Keratinocyte (primary cell): ENCODE data around the gene MYH15. TPM values are rescaled to one million over a fixed set of nuclear protein-coding genes. Genes with fewer than 3 reads are reported as not detected.
"Not testable (repeated sequence)": the region's sequence is repeated elsewhere in the genome, so short reads cannot be mapped to it uniquely, and the experiment has no call there.

Experiments used
- DNase-seq: peaks from one replicate; pipeline ENCODE4 v3.0.0-alpha.2; 2011; ENCODE audit warnings: low read depth, missing footprints, low spot score
- FAIRE-seq: peaks from 2 replicates; lab custom pipeline; 2011; peaks lifted over from hg19 to GRCh38; lab: Jason Lieb, UNC
- H2AFZ ChIP-seq: 2 replicates; pipeline ENCODE4 v1.6.0; 2012; ENCODE audit warnings: low read length, control low read depth, inconsistent platforms; ENCODE audit not compliant: control insufficient read depth
- H3K27ac ChIP-seq: 2 replicates; pipeline ENCODE4 v1.5.1; 2011; ENCODE audit warnings: low read length; ENCODE audit not compliant: control insufficient read depth, insufficient read depth
- H3K27me3 ChIP-seq: 3 replicates; pipeline ENCODE4 v1.6.0; 2011; ENCODE audit warnings: low read length; ENCODE audit not compliant: control insufficient read depth, insufficient read depth; ENCODE audit errors: extremely low read depth
- H3K36me3 ChIP-seq, 2 experiments: 2 replicates in 1 of 2; 3 replicates in 1 of 2; pipeline ENCODE4 v1.5.1; 2011; ENCODE audit warnings: low read length in 2 of 2, mild to moderate bottlenecking in 1 of 2; ENCODE audit not compliant: control insufficient read depth in 2 of 2, insufficient read depth in 2 of 2; ENCODE audit errors: extremely low read depth in 1 of 2
- H3K4me1 ChIP-seq: 3 replicates; pipeline ENCODE4 v1.5.1; 2011; ENCODE audit warnings: low read length; ENCODE audit not compliant: control insufficient read depth, insufficient read depth; ENCODE audit errors: extremely low read depth
- H3K4me2 ChIP-seq: 3 replicates; pipeline ENCODE4 v1.6.0; 2011; ENCODE audit warnings: low read depth, low read length; ENCODE audit not compliant: control insufficient read depth, insufficient read depth; ENCODE audit errors: extremely low read depth
- H3K4me3 ChIP-seq, 3 experiments: fragments of 200-600 bp in 1 of 3; sonication (generic) in 1 of 3; 2 replicates in 2 of 3; 3 replicates in 1 of 3; pipeline ENCODE4 v1.5.1; 2011 to 2016; ENCODE audit warnings: low read length in 3 of 3, mild to moderate bottlenecking in 3 of 3, control low read depth in 2 of 3, inconsistent platforms in 1 of 3, low read depth in 1 of 3, mixed read lengths in 1 of 3, mixed run types in 1 of 3, moderate library complexity in 1 of 3; ENCODE audit not compliant: control insufficient read depth in 2 of 3, insufficient read depth in 2 of 3; ENCODE audit errors: extremely low read depth in 1 of 3
- H3K79me2 ChIP-seq: 2 replicates; pipeline ENCODE4 v1.6.0; 2012; ENCODE audit warnings: low read length; ENCODE audit not compliant: control insufficient read depth, insufficient read depth
- H3K9ac ChIP-seq: 3 replicates; pipeline ENCODE4 v1.6.0; 2011; ENCODE audit warnings: low read length; ENCODE audit not compliant: control insufficient read depth, insufficient read depth; ENCODE audit errors: extremely low read depth
- H3K9me1 ChIP-seq: 3 replicates; pipeline ENCODE4 v1.6.0; 2011; ENCODE audit warnings: low read length; ENCODE audit not compliant: control insufficient read depth, insufficient read depth; ENCODE audit errors: extremely low read depth
- H3K9me3 ChIP-seq: 2 replicates; pipeline ENCODE4 v1.5.1; 2012; ENCODE audit warnings: low read depth, low read length; ENCODE audit not compliant: control insufficient read depth
- H4K20me1 ChIP-seq: 3 replicates; pipeline ENCODE4 v1.6.0; 2011; ENCODE audit warnings: low read length; ENCODE audit not compliant: control insufficient read depth, insufficient read depth; ENCODE audit errors: extremely low read depth
- EZH2 ChIP-seq: IDR thresholded peaks from one replicate; pipeline ENCODE4 v1.6.1; 2012; ENCODE audit warnings: inconsistent platforms, mild to moderate bottlenecking, low read length, moderate library complexity
- dilution Hi-C: fragments of 300-500 bp; cut with MboI; formaldehyde crosslinking; loops from one replicate; pipeline ENCODE4 v1.7.0; 2020; ENCODE audit warnings: low sequenced_read_pairs; ENCODE audit not compliant: extremely low pct_ligation_motif_present
- polyA plus RNA-seq, 5 experiments: library from polyadenylated mRNA; depleted of rRNA in 3 of 5; stranded (reverse) in 3 of 5; stranded (forward) in 1 of 5; unstranded in 1 of 5; fragments of >200 nt; gene quantifications; 1 replicate in 1 of 5; 2 replicates in 3 of 5; 3 replicates in 1 of 5; pipeline versions ENCODE4 v1.2.1 to v1.2.3, GENCODE V29; 2011 to 2012; ENCODE audit warnings: missing spikeins in 2 of 5, low read depth in 1 of 5, low replicate concordance in 1 of 5
- TF ChIP-seq, protein P1 (sequence below), 3 experiments: IDR thresholded peaks in 1 of 3; conservative IDR thresholded peaks in 1 of 3; optimal IDR thresholded peaks in 1 of 3; 2 replicates in 2 of 3; 3 replicates in 1 of 3; pipeline versions ENCODE3 to v1.5.1; 2011; ENCODE audit warnings: low read length in 3 of 3, mild to moderate bottlenecking in 3 of 3, moderate library complexity in 2 of 3, control low read depth in 1 of 3, inconsistent platforms in 1 of 3; ENCODE audit not compliant: insufficient read depth in 2 of 3; ENCODE audit errors: extremely low read depth in 1 of 3

MYH15 gene
- polyA plus RNA-seq, 1 donor (not counting 4 experiments of a cell fraction or from before 2014, with no cell fraction given) = 0.87 TPM

DNA sequence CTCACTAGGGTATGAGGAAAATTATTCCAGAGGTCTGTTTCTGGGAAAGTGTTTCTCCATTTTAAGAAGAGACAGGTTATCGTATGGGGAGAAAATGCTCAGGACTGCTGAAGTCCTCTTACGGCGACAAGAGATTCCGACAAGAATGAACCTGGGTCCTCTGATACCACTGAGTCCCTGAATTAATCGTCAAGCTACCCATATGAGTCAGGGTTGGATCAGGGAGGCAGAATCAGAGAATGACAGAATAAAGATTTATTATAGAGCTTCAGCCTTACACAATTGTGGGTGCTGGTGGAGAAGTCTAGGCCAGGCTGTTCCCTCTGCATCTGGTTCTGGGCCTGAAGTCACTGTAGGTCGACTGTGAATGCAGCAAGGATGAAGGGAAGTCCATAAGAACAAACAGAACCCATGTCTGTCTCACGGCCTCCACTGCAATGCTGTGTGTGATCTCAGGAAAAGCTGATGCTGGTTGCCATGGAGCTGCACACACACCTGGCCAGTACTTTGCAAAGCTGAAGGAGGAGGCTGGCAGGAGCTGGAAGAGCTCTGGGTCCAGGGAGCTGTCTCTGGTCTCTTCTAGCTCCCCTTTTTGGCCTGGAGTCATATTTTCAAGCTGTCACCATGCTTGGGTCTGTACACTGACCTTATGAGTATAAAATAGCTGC is 130.1 kb downstream of the MYH15 start:
- TF ChIP-seq, protein P1, sequence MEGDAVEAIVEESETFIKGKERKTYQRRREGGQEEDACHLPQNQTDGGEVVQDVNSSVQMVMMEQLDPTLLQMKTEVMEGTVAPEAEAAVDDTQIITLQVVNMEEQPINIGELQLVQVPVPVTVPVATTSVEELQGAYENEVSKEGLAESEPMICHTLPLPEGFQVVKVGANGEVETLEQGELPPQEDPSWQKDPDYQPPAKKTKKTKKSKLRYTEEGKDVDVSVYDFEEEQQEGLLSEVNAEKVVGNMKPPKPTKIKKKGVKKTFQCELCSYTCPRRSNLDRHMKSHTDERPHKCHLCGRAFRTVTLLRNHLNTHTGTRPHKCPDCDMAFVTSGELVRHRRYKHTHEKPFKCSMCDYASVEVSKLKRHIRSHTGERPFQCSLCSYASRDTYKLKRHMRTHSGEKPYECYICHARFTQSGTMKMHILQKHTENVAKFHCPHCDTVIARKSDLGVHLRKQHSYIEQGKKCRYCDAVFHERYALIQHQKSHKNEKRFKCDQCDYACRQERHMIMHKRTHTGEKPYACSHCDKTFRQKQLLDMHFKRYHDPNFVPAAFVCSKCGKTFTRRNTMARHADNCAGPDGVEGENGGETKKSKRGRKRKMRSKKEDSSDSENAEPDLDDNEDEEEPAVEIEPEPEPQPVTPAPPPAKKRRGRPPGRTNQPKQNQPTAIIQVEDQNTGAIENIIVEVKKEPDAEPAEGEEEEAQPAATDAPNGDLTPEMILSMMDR (optimal IDR thresholded peaks at IDR 0.05 in 1 of 3, IDR thresholded peaks at IDR 0.05 in 1 of 3, conservative IDR thresholded peaks at IDR 0.05 in 1 of 3; ENCODE audit: extremely low read depth in 1 of 3, insufficient read depth in 2 of 3, low read length in 3 of 3) = no peak
- TF ChIP-seq EZH2 = no peak
- DNase-seq (no peak), FAIRE-seq (no peak)
- Histone ChIP-seq H2AFZ (no peak overlapping the region), H3K27ac (no peak overlapping the region), H3K4me3 (no peak overlapping the region), H3K9me3 (no peaks in the 10 kb centered on the region), H3K27me3 (no peaks in the 10 kb centered on the region), H3K9ac (no peak overlapping the region), H3K36me3 (no peaks in the 10 kb centered on the region), H3K9me1 (no peaks in the 10 kb centered on the region), H4K20me1 (no peaks in the 10 kb centered on the region), H3K4me1 (no peaks in the 10 kb centered on the region), H3K79me2 (no peaks in the 10 kb centered on the region), H3K4me2 (no peak overlapping the region)
- dilution Hi-C loops = no loop called here

DNA sequence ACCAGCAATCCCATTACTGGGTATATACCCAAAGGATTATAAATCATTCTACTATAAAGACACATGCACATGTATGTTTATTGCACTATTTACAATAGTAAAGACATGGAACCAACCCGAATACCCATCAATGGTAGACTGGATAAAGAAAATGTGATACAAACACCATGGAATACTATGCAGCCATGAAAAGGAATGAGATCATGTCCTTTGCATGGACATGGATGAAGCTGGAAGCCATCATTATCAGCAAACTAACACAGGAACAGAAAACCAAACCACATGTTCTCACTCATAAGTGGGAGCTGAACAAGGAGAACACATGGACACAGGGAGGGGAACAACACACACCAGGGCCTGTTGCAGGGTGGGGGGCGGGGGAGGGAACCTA is 131.4 kb downstream of the MYH15 start:
- H3K4me1 ChIP-seq, H3K9me3 ChIP-seq, H4K20me1 ChIP-seq, H3K36me3 ChIP-seq, H3K27ac ChIP-seq, H3K4me3 ChIP-seq, FAIRE-seq, DNase-seq, H3K9me1 ChIP-seq, H3K4me2 ChIP-seq, dilution Hi-C loops, H2AFZ ChIP-seq, H3K27me3 ChIP-seq, H3K79me2 ChIP-seq, H3K9ac ChIP-seq: not testable (repeated sequence)
